IPS-20b (cell line): ENCODE data around the gene C17orf114.

Experiments
- H3K27ac ChIP-seq: one replicate; pipeline ENCODE4 v1.5.1; 2013; ENCODE audit warnings: low read length
- H3K27me3 ChIP-seq: 2 replicates; pipeline ENCODE4 v1.6.1; 2013; ENCODE audit warnings: mild to moderate bottlenecking, low read length, inconsistent platforms; ENCODE audit not compliant: insufficient read depth
- H3K36me3 ChIP-seq: 2 replicates; pipeline ENCODE4 v1.6.1; 2013; ENCODE audit warnings: low read depth, mild to moderate bottlenecking, inconsistent platforms, low read length, moderate library complexity; ENCODE audit not compliant: insufficient read depth
- H3K4me1 ChIP-seq: 2 replicates; pipeline ENCODE4 v1.6.1; 2013; ENCODE audit warnings: mild to moderate bottlenecking, control low read depth, inconsistent platforms, low read length, moderate library complexity; ENCODE audit not compliant: insufficient read depth
- H3K4me3 ChIP-seq: 2 replicates; pipeline ENCODE4 v1.5.1; 2013; ENCODE audit warnings: mild to moderate bottlenecking, low read length, inconsistent platforms
- H3K9ac ChIP-seq: 2 replicates; pipeline ENCODE4 v1.6.1; 2013; ENCODE audit warnings: low read depth, mild to moderate bottlenecking, inconsistent platforms, low read length, moderate library complexity
- H3K9me3 ChIP-seq: 2 replicates; pipeline ENCODE4 v1.6.1; 2013; ENCODE audit warnings: mild to moderate bottlenecking, low read depth, low read length, inconsistent platforms; ENCODE audit not compliant: insufficient read depth

Gene C17orf114

GRCh38 chr17:4800462-4801196 lies 1.5 kb downstream of the C17orf114 start:
- Histone ChIP-seq H3K4me3 (no peak overlapping the region), H3K36me3 (peaks cover 20% of the 10 kb centered on the region), H3K4me1 (no peaks in the 10 kb centered on the region), H3K9ac (no peak overlapping the region), H3K27ac (no peak overlapping the region), H3K27me3 (no peaks in the 10 kb centered on the region), H3K9me3 (no peaks in the 10 kb centered on the region)

DNA sequence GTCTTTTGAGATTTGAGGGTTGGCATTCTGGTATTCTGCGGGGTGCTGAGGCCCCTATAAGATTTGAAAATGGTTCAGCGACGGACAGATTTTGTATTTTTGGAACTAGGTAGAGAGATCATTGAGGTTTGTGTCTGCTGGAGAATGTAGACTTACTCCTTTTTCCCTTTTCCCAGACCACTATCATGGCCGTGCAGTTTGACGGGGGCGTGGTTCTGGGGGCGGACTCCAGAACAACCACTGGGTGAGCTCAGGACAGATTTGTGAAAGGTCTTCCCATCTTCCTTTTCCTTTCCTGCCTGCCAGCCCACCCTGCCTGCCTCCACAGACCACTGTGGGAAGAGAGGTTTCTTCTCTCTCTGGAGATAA lies 5.6 kb downstream of the C17orf114 start:
- H3K36me3 ChIP-seq = peaks cover 20% of the 10 kb centered on the region
- H3K27ac ChIP-seq = peak overlapping the region; percentile 65
- H3K9me3 ChIP-seq = no peaks in the 10 kb centered on the region

GRCh38 chr17:4795168-4795567 lies 7.0 kb downstream of the C17orf114 start:
- Histone ChIP-seq H3K27ac (no peak overlapping the region), H3K9ac (no peak overlapping the region), H3K4me1 (0 out of 2 replicates have a peak, but pooled peaks cover 3% of the 10 kb centered on the region), H3K36me3 (peaks cover 20% of the 10 kb centered on the region), H3K9me3 (no peaks in the 10 kb centered on the region), H3K4me3 (no peak overlapping the region), H3K27me3 (peaks cover 25% of the 10 kb centered on the region)

More for the DNA sequence above, 5.6 kb downstream of the C17orf114 start:
- no peaks in the 10 kb centered on the region for H3K4me1 ChIP-seq
- peaks cover 12% of the 10 kb centered on the region; the same call in 1 of the 2 replicates for H3K27me3 ChIP-seq
- peak overlapping the region; percentile 98 for H3K4me3 ChIP-seq
- peak overlapping the region; percentile 97 for H3K9ac ChIP-seq

DNA sequence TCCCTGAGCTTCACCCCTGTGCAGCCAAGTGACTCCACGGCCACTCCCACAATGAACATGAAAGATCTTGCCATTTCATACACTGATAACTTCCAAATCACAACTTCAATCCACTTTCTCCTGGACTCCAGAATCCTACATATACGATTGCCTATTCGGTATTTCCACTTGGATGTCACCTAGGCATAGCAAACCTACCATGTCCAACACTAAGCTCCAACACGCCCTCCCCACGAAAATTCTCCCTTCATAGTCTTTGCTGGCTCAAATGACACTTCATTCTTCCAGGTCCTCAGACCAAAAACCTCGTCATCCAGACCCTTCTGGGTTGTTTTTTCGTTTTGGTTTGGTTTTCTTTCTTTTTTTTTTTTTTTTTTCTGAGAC lies 11.4 kb downstream of the C17orf114 start:
- H3K9me3 ChIP-seq = no peaks in the 10 kb centered on the region
- peaks cover 3% of the 10 kb centered on the region; the same call in 1 of the 2 replicates for H3K4me1 ChIP-seq
- peak overlapping the region; percentile 41; the same call in 1 of the 2 replicates for H3K9ac ChIP-seq
- H3K4me3 ChIP-seq = peak overlapping the region; percentile 77
- peaks cover 69% of the 10 kb centered on the region for H3K27me3 ChIP-seq
- H3K27ac ChIP-seq = no peak overlapping the region
- H3K36me3 ChIP-seq = no peaks in the 10 kb centered on the region

- peaks cover 3% of the 10 kb centered on the region; the same call in 1 of the 2 replicates for H3K4me1 ChIP-seq
- no peaks in the 10 kb centered on the region for H3K9me3 ChIP-seq
- no peak overlapping the region for H3K27ac ChIP-seq
- H3K36me3 ChIP-seq = no peaks in the 10 kb centered on the region
- peak overlapping the region; percentile 56; the same call in 1 of the 2 replicates for H3K9ac ChIP-seq
- peaks cover 74% of the 10 kb centered on the region for H3K27me3 ChIP-seq
- peak overlapping the region; percentile 77 for H3K4me3 ChIP-seq
Observed at GRCh38 chr17:4789951-4790704, 12.0 kb downstream of the C17orf114 start.

- H3K9me3 ChIP-seq = no peaks in the 10 kb centered on the region
- no peak overlapping the region for H3K27ac ChIP-seq
- H3K9ac ChIP-seq = peak overlapping the region; percentile 56; the same call in 1 of the 2 replicates
- H3K36me3 ChIP-seq = no peaks in the 10 kb centered on the region
- H3K27me3 ChIP-seq = peaks cover 74% of the 10 kb centered on the region
- H3K4me1 ChIP-seq = peaks cover 3% of the 10 kb centered on the region; the same call in 1 of the 2 replicates
- peak overlapping the region; percentile 77 for H3K4me3 ChIP-seq
Observed at GRCh38 chr17:4789701-4789950, 12.5 kb downstream of the C17orf114 start.

DNA sequence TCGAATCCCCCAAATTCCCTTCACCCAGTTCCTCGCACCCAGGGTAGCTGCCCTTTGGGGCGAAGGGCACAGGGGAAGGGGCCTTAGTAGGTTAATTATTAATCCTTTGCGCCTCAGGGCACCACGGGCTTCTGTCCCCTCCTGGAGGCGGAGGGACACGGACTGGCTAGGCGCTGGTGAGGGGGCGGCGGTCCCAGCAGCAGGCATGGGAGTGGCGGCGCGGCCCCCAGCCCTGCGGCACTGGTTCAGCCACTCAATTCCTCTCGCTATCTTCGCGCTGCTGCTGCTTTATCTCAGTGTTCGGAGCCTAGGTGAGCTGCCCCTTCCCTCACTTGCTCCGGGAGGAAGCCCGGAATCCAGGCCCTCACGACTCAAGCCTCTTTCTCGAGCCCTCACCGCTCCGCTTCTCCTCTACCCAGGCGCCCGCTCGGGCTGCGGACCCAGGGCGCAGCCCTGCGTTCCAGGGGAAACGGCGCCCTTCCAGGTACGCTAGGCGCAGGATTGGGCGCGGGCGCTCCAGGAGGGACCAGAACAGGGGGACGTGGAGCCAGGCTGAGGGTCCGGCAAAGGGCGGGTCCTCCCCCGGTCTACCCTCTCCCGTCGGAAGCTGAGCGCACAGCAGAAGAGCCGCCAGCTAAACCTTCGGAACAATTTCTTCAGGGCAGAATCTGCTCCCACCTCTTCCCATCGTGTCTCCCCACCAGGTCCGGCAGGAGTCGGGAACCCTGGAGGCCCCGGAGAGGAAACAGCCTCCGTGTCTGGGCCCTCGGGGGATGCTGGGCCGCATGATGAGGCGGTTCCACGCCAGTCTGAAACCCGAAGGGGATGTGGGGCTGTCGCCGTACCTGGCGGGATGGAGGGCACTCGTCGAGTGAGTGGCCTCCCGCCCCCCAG lies 13.1 kb downstream of the C17orf114 start, which contains the start of gene GLTPD2:
GLTPD2 (plus strand) TSS at position 158 of the 894 bp plus-strand sequence; CDS start at position 206, 48 bp downstream.
- Histone ChIP-seq H3K27ac (no peak within 1 kb of the TSS), H3K9me3 (no peaks in the 10 kb centered on the region), H3K4me1 (peaks cover 3% of the 10 kb centered on the region; the same call in 1 of the 2 replicates), H3K9ac (peak within 1 kb of the TSS; percentile 56), H3K36me3 (no peaks in the 10 kb centered on the region), H3K27me3 (peaks cover 74% of the 10 kb centered on the region), H3K4me3 (peak within 1 kb of the TSS; percentile 77)

DNA sequence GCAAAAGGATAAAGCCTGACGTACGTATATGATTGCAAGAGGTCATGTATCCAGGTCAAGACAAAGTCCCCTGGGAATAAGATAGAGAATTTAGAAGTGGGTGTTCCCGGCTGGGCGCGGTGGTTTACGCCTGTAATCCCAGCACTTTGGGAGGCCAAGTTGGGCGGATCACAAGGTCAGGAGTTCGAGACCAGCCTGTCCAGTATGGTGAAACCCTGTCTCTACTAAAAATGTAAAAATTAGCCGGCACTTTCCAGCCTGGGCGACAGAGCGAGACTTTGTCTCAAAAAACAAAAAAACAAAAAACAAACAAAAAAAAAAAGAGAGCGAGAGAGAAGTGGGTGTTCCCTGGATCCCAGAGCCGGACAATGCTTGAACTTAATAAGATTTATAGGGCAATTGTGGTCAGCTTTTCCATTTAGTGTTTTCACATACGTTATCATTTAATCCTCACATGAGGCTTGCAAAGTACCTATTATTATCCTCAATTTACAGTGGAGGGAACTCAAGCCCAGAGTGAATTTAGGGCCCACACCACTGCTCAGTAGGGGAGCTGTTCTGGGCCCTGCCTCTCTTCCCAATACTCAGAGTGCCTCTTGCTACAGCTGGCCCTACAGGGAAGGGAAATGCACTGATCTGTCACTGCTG lies 13.8 kb downstream of the C17orf114 start:
- no peak overlapping the region for H3K27ac ChIP-seq
- no peaks in the 10 kb centered on the region for H3K36me3 ChIP-seq
- H3K9me3 ChIP-seq = no peaks in the 10 kb centered on the region
- no peak overlapping the region for H3K9ac ChIP-seq
- peak overlapping the region; percentile 77 for H3K4me3 ChIP-seq
- H3K27me3 ChIP-seq = peaks cover 79% of the 10 kb centered on the region
- peaks cover 3% of the 10 kb centered on the region; the same call in 1 of the 2 replicates for H3K4me1 ChIP-seq

DNA sequence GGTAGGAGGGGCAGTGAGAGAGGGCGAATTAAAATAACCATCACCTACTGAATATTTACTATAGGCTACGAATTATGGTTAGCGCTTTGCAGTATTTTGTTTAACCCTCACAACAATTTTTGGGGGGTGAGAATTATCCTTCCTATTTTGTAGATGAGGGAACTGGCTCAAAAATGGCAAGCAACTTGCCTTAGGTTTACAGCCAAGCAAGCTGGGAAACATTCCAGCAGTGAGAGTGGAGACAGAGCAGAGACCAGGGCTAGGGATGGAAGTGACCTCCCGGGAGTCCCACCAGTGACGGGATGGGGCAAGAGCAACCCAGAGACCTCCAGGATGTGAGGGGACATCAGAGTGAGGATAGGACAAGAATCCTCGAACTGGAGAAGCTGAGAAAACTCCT lies 15.6 kb downstream of the C17orf114 start:
- H3K9me3 ChIP-seq = no peaks in the 10 kb centered on the region
- no peaks in the 10 kb centered on the region for H3K36me3 ChIP-seq
- H3K9ac ChIP-seq = no peak overlapping the region
- peaks cover 72% of the 10 kb centered on the region for H3K27me3 ChIP-seq
- no peak overlapping the region for H3K27ac ChIP-seq
- peaks cover 3% of the 10 kb centered on the region; the same call in 1 of the 2 replicates for H3K4me1 ChIP-seq
- H3K4me3 ChIP-seq = no peak overlapping the region

- peaks cover 3% of the 10 kb centered on the region; the same call in 1 of the 2 replicates for H3K4me1 ChIP-seq
- H3K4me3 ChIP-seq = no peak within 1 kb of the TSS
- H3K9ac ChIP-seq = no peak within 1 kb of the TSS
- peaks cover 69% of the 10 kb centered on the region for H3K27me3 ChIP-seq
- H3K27ac ChIP-seq = no peak within 1 kb of the TSS
- H3K9me3 ChIP-seq = no peaks in the 10 kb centered on the region
- H3K36me3 ChIP-seq = no peaks in the 10 kb centered on the region
Observed at GRCh38 chr17:4786106-4786511, 16.0 kb downstream of the C17orf114 start, which contains the start of gene VMO1. Gene VMO1 (minus strand): TSS chr17:4786364. CDS start chr17:4786352, 12 bp downstream.
